PFSK-1 (cell line): Measurements from ENCODE around the gene SLC25A26.

Source experiments
- POLR2AphosphoS5 ChIP-seq: IDR thresholded peaks from 2 replicates; pipeline ENCODE4 v1.6.1; 2012; ENCODE audit warnings: low read depth, mild to moderate bottlenecking, control low read depth, low read length, moderate library complexity
- TF ChIP-seq, protein P1 (sequence below), 2 experiments: IDR thresholded peaks; 2 replicates each; pipeline versions ENCODE4 v1.6.1 to v1.8.0; 2011 to 2012; ENCODE audit warnings: low read depth in 2 of 2, low read length in 2 of 2, control low read depth in 1 of 2, inconsistent platforms in 1 of 2, mild to moderate bottlenecking in 1 of 2, moderate library complexity in 1 of 2; ENCODE audit not compliant: insufficient read depth in 1 of 2

GRCh38 chr3:66196633-66197032, 24.2 kb upstream of the SLC25A26 start:
- TF ChIP-seq, protein P1, sequence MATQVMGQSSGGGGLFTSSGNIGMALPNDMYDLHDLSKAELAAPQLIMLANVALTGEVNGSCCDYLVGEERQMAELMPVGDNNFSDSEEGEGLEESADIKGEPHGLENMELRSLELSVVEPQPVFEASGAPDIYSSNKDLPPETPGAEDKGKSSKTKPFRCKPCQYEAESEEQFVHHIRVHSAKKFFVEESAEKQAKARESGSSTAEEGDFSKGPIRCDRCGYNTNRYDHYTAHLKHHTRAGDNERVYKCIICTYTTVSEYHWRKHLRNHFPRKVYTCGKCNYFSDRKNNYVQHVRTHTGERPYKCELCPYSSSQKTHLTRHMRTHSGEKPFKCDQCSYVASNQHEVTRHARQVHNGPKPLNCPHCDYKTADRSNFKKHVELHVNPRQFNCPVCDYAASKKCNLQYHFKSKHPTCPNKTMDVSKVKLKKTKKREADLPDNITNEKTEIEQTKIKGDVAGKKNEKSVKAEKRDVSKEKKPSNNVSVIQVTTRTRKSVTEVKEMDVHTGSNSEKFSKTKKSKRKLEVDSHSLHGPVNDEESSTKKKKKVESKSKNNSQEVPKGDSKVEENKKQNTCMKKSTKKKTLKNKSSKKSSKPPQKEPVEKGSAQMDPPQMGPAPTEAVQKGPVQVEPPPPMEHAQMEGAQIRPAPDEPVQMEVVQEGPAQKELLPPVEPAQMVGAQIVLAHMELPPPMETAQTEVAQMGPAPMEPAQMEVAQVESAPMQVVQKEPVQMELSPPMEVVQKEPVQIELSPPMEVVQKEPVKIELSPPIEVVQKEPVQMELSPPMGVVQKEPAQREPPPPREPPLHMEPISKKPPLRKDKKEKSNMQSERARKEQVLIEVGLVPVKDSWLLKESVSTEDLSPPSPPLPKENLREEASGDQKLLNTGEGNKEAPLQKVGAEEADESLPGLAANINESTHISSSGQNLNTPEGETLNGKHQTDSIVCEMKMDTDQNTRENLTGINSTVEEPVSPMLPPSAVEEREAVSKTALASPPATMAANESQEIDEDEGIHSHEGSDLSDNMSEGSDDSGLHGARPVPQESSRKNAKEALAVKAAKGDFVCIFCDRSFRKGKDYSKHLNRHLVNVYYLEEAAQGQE (IDR thresholded peaks at IDR 0.05; ENCODE audit: insufficient read depth in 1 of 2, low read depth in 2 of 2, low read length in 2 of 2): no peak
- no peak for TF ChIP-seq POLR2AphosphoS5
